ENCODE results near the gene PREX1. TPM values are rescaled to one million over a fixed set of nuclear protein-coding genes. Genes with fewer than 3 reads are reported as not detected.
"Not testable (repeated sequence)": the region's sequence is repeated elsewhere in the genome, so short reads cannot be mapped to it uniquely, and the experiment has no call there.

PREX1 gene
- polyA plus RNA-seq, 3 donors = 13.0 to 17.3 (median 14.3) TPM

- DNase-seq = no peak
Observed at GRCh38 chr20:48758206-48758820, 69.5 kb downstream of the PREX1 start.

GRCh38 chr20:48756774-48757173 is 71.0 kb downstream of the PREX1 start:
- DNase-seq = not testable (repeated sequence)

GRCh38 chr20:48754292-48754691 is 73.5 kb downstream of the PREX1 start:
- peak; percentile 50 for DNase-seq

GRCh38 chr20:48752963-48753362 is 74.8 kb downstream of the PREX1 start:
- DNase-seq = no peak

- no peak for DNase-seq
Observed at GRCh38 chr20:48751871-48752270, 75.9 kb downstream of the PREX1 start.

GRCh38 chr20:48750941-48751635 is 76.7 kb downstream of the PREX1 start:
- no peak for DNase-seq

GRCh38 chr20:48750376-48750775 is 77.4 kb downstream of the PREX1 start:
- DNase-seq = no peak

- no peak for DNase-seq
Observed at GRCh38 chr20:48749437-48749836, 78.4 kb downstream of the PREX1 start.

- DNase-seq = no peak
Observed at GRCh38 chr20:48748556-48748955, 79.2 kb downstream of the PREX1 start.

- no peak for DNase-seq
Observed at GRCh38 chr20:48747840-48748414, 79.9 kb downstream of the PREX1 start.

- DNase-seq = no peak
Observed at GRCh38 chr20:48745330-48745729, 82.5 kb downstream of the PREX1 start.

- no peak for DNase-seq
Observed at GRCh38 chr20:48744515-48744914, 83.3 kb downstream of the PREX1 start.

- no peak for DNase-seq
Observed at GRCh38 chr20:48743807-48744206, 84.0 kb downstream of the PREX1 start.

- DNase-seq = no peak
Observed at GRCh38 chr20:48742912-48743680, 84.7 kb downstream of the PREX1 start.

GRCh38 chr20:48742233-48742632 is 85.6 kb downstream of the PREX1 start:
- DNase-seq = no peak

GRCh38 chr20:48741669-48742068 is 86.1 kb downstream of the PREX1 start:
- DNase-seq = no peak

GRCh38 chr20:48740712-48741111 is 87.1 kb downstream of the PREX1 start:
- no peak for DNase-seq

- no peak for DNase-seq
Observed at GRCh38 chr20:48740292-48740649, 87.5 kb downstream of the PREX1 start.

GRCh38 chr20:48739395-48740291 is 88.2 kb downstream of the PREX1 start:
- no peak for DNase-seq

- peak; percentile 23 for DNase-seq
Observed at GRCh38 chr20:48738399-48739304, 89.1 kb downstream of the PREX1 start.

GRCh38 chr20:48738094-48738398 is 89.8 kb downstream of the PREX1 start:
- DNase-seq = no peak
